Neural progenitor cell (in vitro differentiated cells): Measurements from ENCODE around the gene ABHD4.

ENCODE experiments used
- EZH2 ChIP-seq: fragments of 200-600 bp; sonication (generic); IDR thresholded peaks from 2 replicates; pipeline ENCODE4 v1.6.1; 2017; ENCODE audit warnings: antibody characterized with exemption, mild to moderate bottlenecking, moderate library complexity
- EZH2phosphoT487 ChIP-seq: fragments of 200-600 bp; sonication (generic); IDR thresholded peaks from 2 replicates; pipeline ENCODE4 v1.6.1; 2017; ENCODE audit warnings: antibody characterized with exemption
- TF ChIP-seq, protein P1 (sequence below): fragments of 200-600 bp; sonication (generic); IDR thresholded peaks from 2 replicates; pipeline ENCODE4 v1.5.1; 2017; ENCODE audit warnings: antibody characterized with exemption, mild to moderate bottlenecking

DNA sequence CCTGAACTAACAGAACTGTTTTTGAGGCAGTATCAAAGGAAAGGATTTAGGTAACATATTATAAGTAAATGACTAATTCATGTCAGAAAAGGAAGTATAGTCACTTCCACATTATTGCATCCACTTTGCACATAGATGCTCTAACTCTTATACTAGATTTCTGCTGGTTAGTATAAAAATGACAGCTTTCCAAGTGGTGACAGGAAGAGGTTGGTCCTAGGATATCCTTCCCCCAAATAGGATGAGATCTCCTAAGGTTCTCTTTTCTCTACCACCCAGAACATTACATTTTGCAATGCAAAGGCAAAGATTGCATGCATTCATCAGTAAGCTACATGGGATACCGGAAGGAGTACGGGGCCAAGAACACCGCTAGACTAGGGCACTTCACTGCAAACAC lies 24.3 kb upstream of the ABHD4 start:
- TF ChIP-seq, protein P1, sequence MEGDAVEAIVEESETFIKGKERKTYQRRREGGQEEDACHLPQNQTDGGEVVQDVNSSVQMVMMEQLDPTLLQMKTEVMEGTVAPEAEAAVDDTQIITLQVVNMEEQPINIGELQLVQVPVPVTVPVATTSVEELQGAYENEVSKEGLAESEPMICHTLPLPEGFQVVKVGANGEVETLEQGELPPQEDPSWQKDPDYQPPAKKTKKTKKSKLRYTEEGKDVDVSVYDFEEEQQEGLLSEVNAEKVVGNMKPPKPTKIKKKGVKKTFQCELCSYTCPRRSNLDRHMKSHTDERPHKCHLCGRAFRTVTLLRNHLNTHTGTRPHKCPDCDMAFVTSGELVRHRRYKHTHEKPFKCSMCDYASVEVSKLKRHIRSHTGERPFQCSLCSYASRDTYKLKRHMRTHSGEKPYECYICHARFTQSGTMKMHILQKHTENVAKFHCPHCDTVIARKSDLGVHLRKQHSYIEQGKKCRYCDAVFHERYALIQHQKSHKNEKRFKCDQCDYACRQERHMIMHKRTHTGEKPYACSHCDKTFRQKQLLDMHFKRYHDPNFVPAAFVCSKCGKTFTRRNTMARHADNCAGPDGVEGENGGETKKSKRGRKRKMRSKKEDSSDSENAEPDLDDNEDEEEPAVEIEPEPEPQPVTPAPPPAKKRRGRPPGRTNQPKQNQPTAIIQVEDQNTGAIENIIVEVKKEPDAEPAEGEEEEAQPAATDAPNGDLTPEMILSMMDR, result no peak
- TF ChIP-seq EZH2 (no peak), EZH2phosphoT487 (no peak)
